Activated CD8-positive, alpha-beta T cell treated with anti-CD3 and anti-CD28 coated beads, Interleukin-2, amount 10 ng/mL, durations not matched to agents 7 days and 5 days (primary cell): ENCODE measurements around the gene RNF13. TPM values are rescaled to one million over a fixed set of nuclear protein-coding genes. Genes with fewer than 3 reads are reported as not detected.
"Not testable (repeated sequence)": the region's sequence is repeated elsewhere in the genome, so short reads cannot be mapped to it uniquely, and the experiment has no call there.

ENCODE experiments used
- ATAC-seq: fragments of 150-1000 bp; cut with Tn5 transposase; one replicate; pipeline ENCODE4 v1.10.0; 2021; ENCODE audit warnings: moderate library complexity
- CTCF ChIA-PET: fragments of 350-600 bp; sonication (Branson Sonifier 250); formaldehyde crosslinking; loops from one replicate; lab custom pipeline; 2021; ENCODE audit warnings: antibody characterized with exemption; lab: Charles Lee
- POLR2A ChIA-PET: fragments of 350-600 bp; sonication (Branson Sonifier 250); formaldehyde crosslinking; loops from one replicate; lab custom pipeline; 2021; ENCODE audit warnings: antibody characterized with exemption; lab: Charles Lee
- DNase-seq: peaks from one replicate; pipeline ENCODE4 v3.0.0-alpha.2; 2020
- H3K27ac Mint-ChIP-seq: one replicate; pipeline ENCODE4 v1.8.0; 2021; ENCODE audit warnings: mild to moderate bottlenecking, mixed read lengths
- H3K27me3 Mint-ChIP-seq: one replicate; pipeline ENCODE4 v1.8.0; 2021; ENCODE audit warnings: low read depth, mixed read lengths
- H3K36me3 Mint-ChIP-seq: one replicate; pipeline ENCODE4 v1.8.0; 2021; ENCODE audit warnings: low read depth, mixed read lengths
- H3K4me1 Mint-ChIP-seq: one replicate; pipeline ENCODE4 v1.8.0; 2021; ENCODE audit warnings: low read depth, mixed read lengths
- H3K4me3 Mint-ChIP-seq: one replicate; pipeline ENCODE4 v1.8.0; 2021; ENCODE audit warnings: mild to moderate bottlenecking, mixed read lengths
- H3K9me3 Mint-ChIP-seq: one replicate; pipeline ENCODE4 v1.8.0; 2022; ENCODE audit warnings: mixed read lengths; ENCODE audit not compliant: insufficient read depth
- total RNA-seq, 2 experiments: library from RNA; stranded (reverse); gene quantifications; one replicate each; pipeline ENCODE4 v1.2.3, GENCODE V29; 2021

The RNF13 gene
- total RNA-seq, 2 experiments from 2014 or later, result 30.6 to 31.3 TPM

GRCh38 chr3:149819432-149819831, 6.4 kb downstream of the RNF13 start:
- Mint-ChIP-seq H3K4me1 (peaks cover 46% of the 10 kb centered on the region), H3K27me3 (no peaks in the 10 kb centered on the region), H3K4me3 (no peak overlapping the region), H3K36me3 (peaks cover 30% of the 10 kb centered on the region), H3K9me3 (peaks cover 11% of the 10 kb centered on the region), H3K27ac (no peak overlapping the region)
- ChIA-PET POLR2A (no interaction called here), CTCF (interaction anchor here (1.6 to 8.1 kb wide), 2 partner anchors 11 to 49 kb away, joined by 8 to 37 read pairs; no protein-coding TSS in a partner anchor)
- no peak for DNase-seq
- ATAC-seq, result no peak

- Mint-ChIP-seq H3K36me3 (peaks cover 27% of the 10 kb centered on the region), H3K4me3 (no peak overlapping the region), H3K27me3 (no peaks in the 10 kb centered on the region), H3K9me3 (peaks cover 11% of the 10 kb centered on the region), H3K27ac (no peak overlapping the region), H3K4me1 (peaks cover 38% of the 10 kb centered on the region)
- ATAC-seq (no peak), DNase-seq (no peak)
- POLR2A ChIA-PET, result no interaction called here
- CTCF ChIA-PET, result interaction anchor here (1.6 to 8.1 kb wide), 2 partner anchors 12 to 50 kb away, joined by 8 to 37 read pairs; no protein-coding TSS in a partner anchor
Observed at GRCh38 chr3:149820183-149820582, 7.2 kb downstream of the RNF13 start.

GRCh38 chr3:149826636-149827035, 13.6 kb downstream of the RNF13 start:
- H3K27ac Mint-ChIP-seq, result no peak overlapping the region
- H3K4me3 Mint-ChIP-seq, result no peak overlapping the region
- ChIA-PET CTCF (no interaction called here), POLR2A (no interaction called here)
- H3K27me3 Mint-ChIP-seq, result no peaks in the 10 kb centered on the region
- H3K4me1 Mint-ChIP-seq, result peaks cover 3% of the 10 kb centered on the region
- peaks cover 24% of the 10 kb centered on the region for H3K36me3 Mint-ChIP-seq
- DNase-seq, result no peak
- ATAC-seq, result no peak
- H3K9me3 Mint-ChIP-seq, result peaks cover 16% of the 10 kb centered on the region

GRCh38 chr3:149828390-149828789, 15.4 kb downstream of the RNF13 start:
- ATAC-seq, result no peak
- Mint-ChIP-seq H3K27me3 (no peaks in the 10 kb centered on the region), H3K27ac (no peak overlapping the region), H3K36me3 (peaks cover 33% of the 10 kb centered on the region), H3K9me3 (peaks cover 20% of the 10 kb centered on the region), H3K4me1 (peaks cover 1% of the 10 kb centered on the region), H3K4me3 (no peak overlapping the region)
- POLR2A ChIA-PET, result no interaction called here
- no peak for DNase-seq
- CTCF ChIA-PET, result no interaction called here

- H3K36me3 Mint-ChIP-seq, result peaks cover 34% of the 10 kb centered on the region
- DNase-seq, POLR2A ChIA-PET, H3K27ac Mint-ChIP-seq, H3K27me3 Mint-ChIP-seq, H3K4me1 Mint-ChIP-seq, ATAC-seq, CTCF ChIA-PET, H3K4me3 Mint-ChIP-seq: not testable (repeated sequence)
- H3K9me3 Mint-ChIP-seq, result peaks cover 33% of the 10 kb centered on the region
Observed at GRCh38 chr3:149829631-149830030, 16.6 kb downstream of the RNF13 start.

- no peak overlapping the region for H3K27ac Mint-ChIP-seq
- CTCF ChIA-PET, result no interaction called here
Observed at GRCh38 chr3:149830902-149831301, 17.9 kb downstream of the RNF13 start.

GRCh38 chr3:149831321-149831720, 18.3 kb downstream of the RNF13 start:
- Mint-ChIP-seq H3K9me3 (peaks cover 48% of the 10 kb centered on the region), H3K36me3 (peaks cover 43% of the 10 kb centered on the region), H3K27me3 (no peaks in the 10 kb centered on the region), H3K27ac (no peak overlapping the region), H3K4me3 (no peak overlapping the region), H3K4me1 (no peaks in the 10 kb centered on the region)
- DNase-seq (no peak), ATAC-seq (no peak)
- ChIA-PET POLR2A (no interaction called here), CTCF (no interaction called here)

More at GRCh38 chr3:149830902-149831301, 17.9 kb downstream of the RNF13 start:
- ATAC-seq, result no peak
- DNase-seq, result no peak
- H3K27me3 Mint-ChIP-seq, result no peaks in the 10 kb centered on the region
- peaks cover 40% of the 10 kb centered on the region for H3K36me3 Mint-ChIP-seq
- peaks cover 45% of the 10 kb centered on the region for H3K9me3 Mint-ChIP-seq
- no peaks in the 10 kb centered on the region for H3K4me1 Mint-ChIP-seq
- H3K4me3 Mint-ChIP-seq, result no peak overlapping the region
- POLR2A ChIA-PET, result no interaction called here

- Mint-ChIP-seq H3K27me3 (no peaks in the 10 kb centered on the region), H3K4me3 (no peak overlapping the region), H3K9me3 (peaks cover 54% of the 10 kb centered on the region), H3K36me3 (peaks cover 45% of the 10 kb centered on the region), H3K27ac (no peak overlapping the region), H3K4me1 (no peaks in the 10 kb centered on the region)
- ATAC-seq (no peak), DNase-seq (no peak)
- ChIA-PET CTCF (no interaction called here), POLR2A (no interaction called here)
Observed at GRCh38 chr3:149832086-149832485, 19.1 kb downstream of the RNF13 start.

GRCh38 chr3:149833241-149833640, 20.2 kb downstream of the RNF13 start:
- H3K4me1 Mint-ChIP-seq, result no peaks in the 10 kb centered on the region
- ATAC-seq (no peak), DNase-seq (no peak)
- no peak overlapping the region for H3K27ac Mint-ChIP-seq
- no peak overlapping the region for H3K4me3 Mint-ChIP-seq
- peaks cover 56% of the 10 kb centered on the region for H3K36me3 Mint-ChIP-seq
- ChIA-PET POLR2A (no interaction called here), CTCF (no interaction called here)
- no peaks in the 10 kb centered on the region for H3K27me3 Mint-ChIP-seq
- peaks cover 63% of the 10 kb centered on the region for H3K9me3 Mint-ChIP-seq

GRCh38 chr3:149838491-149838890, 25.5 kb downstream of the RNF13 start:
- DNase-seq, POLR2A ChIA-PET, H3K27me3 Mint-ChIP-seq, ATAC-seq, H3K27ac Mint-ChIP-seq, CTCF ChIA-PET, H3K4me1 Mint-ChIP-seq, H3K4me3 Mint-ChIP-seq: not testable (repeated sequence)
- peaks cover 49% of the 10 kb centered on the region for H3K9me3 Mint-ChIP-seq
- peaks cover 38% of the 10 kb centered on the region for H3K36me3 Mint-ChIP-seq

- Mint-ChIP-seq H3K36me3 (peaks cover 39% of the 10 kb centered on the region), H3K9me3 (peaks cover 39% of the 10 kb centered on the region)
- H3K27me3 Mint-ChIP-seq, DNase-seq, POLR2A ChIA-PET, ATAC-seq, H3K4me1 Mint-ChIP-seq, H3K27ac Mint-ChIP-seq, H3K4me3 Mint-ChIP-seq: not testable (repeated sequence)
- CTCF ChIA-PET, result interaction anchor here (2.2 kb wide), 1 partner anchor 68 kb away, joined by 6 read pairs; no protein-coding TSS in a partner anchor
Observed at GRCh38 chr3:149839469-149839868, 26.5 kb downstream of the RNF13 start.

- no peak for ATAC-seq
- Mint-ChIP-seq H3K27ac (no peak overlapping the region), H3K27me3 (no peaks in the 10 kb centered on the region), H3K9me3 (peaks cover 35% of the 10 kb centered on the region), H3K36me3 (peaks cover 35% of the 10 kb centered on the region), H3K4me3 (no peak overlapping the region), H3K4me1 (peaks cover 5% of the 10 kb centered on the region)
- DNase-seq, result no peak
- ChIA-PET POLR2A (no interaction called here), CTCF (interaction anchor here (1.9 to 2.2 kb wide), 2 partner anchors 31 to 68 kb away, joined by 5 to 6 read pairs; no protein-coding TSS in a partner anchor)
Observed at GRCh38 chr3:149839896-149840295, 26.9 kb downstream of the RNF13 start.

GRCh38 chr3:149843502-149843901, 30.5 kb downstream of the RNF13 start:
- Mint-ChIP-seq H3K36me3 (peaks cover 22% of the 10 kb centered on the region), H3K27ac (no peak overlapping the region), H3K4me3 (no peak overlapping the region), H3K27me3 (no peaks in the 10 kb centered on the region), H3K4me1 (peaks cover 5% of the 10 kb centered on the region), H3K9me3 (peaks cover 6% of the 10 kb centered on the region)
- CTCF ChIA-PET, result interaction anchor here (1.1 kb wide), 1 partner anchor 36 kb away, joined by 3 read pairs; no protein-coding TSS in a partner anchor
- POLR2A ChIA-PET, result no interaction called here
- ATAC-seq, result no peak
- DNase-seq, result no peak
